ENCODE results near the gene SPOCK1. TPM values are rescaled to one million over a fixed set of nuclear protein-coding genes. Genes with fewer than 3 reads are reported as not detected.

Gene SPOCK1
- total and polyA plus RNA-seq, 4 donors = 0.07 to 0.18 (median 0.17) TPM; not detected in 1

DNA sequence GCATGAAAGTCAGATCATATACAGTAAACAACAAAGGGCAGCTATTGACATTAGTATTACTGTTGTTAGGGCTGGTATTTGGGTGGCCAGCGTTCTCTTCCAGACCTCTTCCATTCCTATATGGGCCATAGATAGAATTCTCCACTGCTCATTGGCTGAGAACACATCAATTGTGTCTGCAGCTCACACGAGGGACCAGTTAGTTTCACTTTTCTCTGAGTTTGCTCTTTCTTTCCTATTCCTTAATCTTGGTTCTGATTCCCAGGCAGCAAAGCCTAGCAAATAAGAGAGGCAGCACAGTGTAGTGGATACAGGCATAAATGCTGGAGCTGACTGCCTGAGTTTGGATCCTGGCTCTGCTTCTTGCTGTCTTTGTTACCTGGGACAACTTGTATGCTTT lies 476.4 kb downstream of the SPOCK1 start:
- TF ChIP-seq, protein P1, sequence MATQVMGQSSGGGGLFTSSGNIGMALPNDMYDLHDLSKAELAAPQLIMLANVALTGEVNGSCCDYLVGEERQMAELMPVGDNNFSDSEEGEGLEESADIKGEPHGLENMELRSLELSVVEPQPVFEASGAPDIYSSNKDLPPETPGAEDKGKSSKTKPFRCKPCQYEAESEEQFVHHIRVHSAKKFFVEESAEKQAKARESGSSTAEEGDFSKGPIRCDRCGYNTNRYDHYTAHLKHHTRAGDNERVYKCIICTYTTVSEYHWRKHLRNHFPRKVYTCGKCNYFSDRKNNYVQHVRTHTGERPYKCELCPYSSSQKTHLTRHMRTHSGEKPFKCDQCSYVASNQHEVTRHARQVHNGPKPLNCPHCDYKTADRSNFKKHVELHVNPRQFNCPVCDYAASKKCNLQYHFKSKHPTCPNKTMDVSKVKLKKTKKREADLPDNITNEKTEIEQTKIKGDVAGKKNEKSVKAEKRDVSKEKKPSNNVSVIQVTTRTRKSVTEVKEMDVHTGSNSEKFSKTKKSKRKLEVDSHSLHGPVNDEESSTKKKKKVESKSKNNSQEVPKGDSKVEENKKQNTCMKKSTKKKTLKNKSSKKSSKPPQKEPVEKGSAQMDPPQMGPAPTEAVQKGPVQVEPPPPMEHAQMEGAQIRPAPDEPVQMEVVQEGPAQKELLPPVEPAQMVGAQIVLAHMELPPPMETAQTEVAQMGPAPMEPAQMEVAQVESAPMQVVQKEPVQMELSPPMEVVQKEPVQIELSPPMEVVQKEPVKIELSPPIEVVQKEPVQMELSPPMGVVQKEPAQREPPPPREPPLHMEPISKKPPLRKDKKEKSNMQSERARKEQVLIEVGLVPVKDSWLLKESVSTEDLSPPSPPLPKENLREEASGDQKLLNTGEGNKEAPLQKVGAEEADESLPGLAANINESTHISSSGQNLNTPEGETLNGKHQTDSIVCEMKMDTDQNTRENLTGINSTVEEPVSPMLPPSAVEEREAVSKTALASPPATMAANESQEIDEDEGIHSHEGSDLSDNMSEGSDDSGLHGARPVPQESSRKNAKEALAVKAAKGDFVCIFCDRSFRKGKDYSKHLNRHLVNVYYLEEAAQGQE (IDR thresholded peaks at IDR 0.05) = no peak
- no peak for TF ChIP-seq GABPA (IDR thresholded peaks at IDR 0.05 in 1 of 2, conservative IDR thresholded peaks at IDR 0.05 in 1 of 2)
- no peak for TF ChIP-seq FOXA1 (IDR thresholded peaks at IDR 0.05)
- no peak for TF ChIP-seq EGR1 (IDR thresholded peaks at IDR 0.05; ENCODE audit: low read depth in 2 of 2)
- TF ChIP-seq, protein P2, sequence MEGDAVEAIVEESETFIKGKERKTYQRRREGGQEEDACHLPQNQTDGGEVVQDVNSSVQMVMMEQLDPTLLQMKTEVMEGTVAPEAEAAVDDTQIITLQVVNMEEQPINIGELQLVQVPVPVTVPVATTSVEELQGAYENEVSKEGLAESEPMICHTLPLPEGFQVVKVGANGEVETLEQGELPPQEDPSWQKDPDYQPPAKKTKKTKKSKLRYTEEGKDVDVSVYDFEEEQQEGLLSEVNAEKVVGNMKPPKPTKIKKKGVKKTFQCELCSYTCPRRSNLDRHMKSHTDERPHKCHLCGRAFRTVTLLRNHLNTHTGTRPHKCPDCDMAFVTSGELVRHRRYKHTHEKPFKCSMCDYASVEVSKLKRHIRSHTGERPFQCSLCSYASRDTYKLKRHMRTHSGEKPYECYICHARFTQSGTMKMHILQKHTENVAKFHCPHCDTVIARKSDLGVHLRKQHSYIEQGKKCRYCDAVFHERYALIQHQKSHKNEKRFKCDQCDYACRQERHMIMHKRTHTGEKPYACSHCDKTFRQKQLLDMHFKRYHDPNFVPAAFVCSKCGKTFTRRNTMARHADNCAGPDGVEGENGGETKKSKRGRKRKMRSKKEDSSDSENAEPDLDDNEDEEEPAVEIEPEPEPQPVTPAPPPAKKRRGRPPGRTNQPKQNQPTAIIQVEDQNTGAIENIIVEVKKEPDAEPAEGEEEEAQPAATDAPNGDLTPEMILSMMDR (IDR thresholded peaks at IDR 0.05; ENCODE audit: low read depth, low read length, missing input control) = no peak
- no peak for TF ChIP-seq SP1 (IDR thresholded peaks at IDR 0.05)
- TF ChIP-seq RXRA (IDR thresholded peaks at IDR 0.05) = no peak
- no peak for TF ChIP-seq FOXA2 (IDR thresholded peaks at IDR 0.05)
- no peak for TF ChIP-seq HNF4A (conservative IDR thresholded peaks at IDR 0.05)
- TF ChIP-seq, protein P3, sequence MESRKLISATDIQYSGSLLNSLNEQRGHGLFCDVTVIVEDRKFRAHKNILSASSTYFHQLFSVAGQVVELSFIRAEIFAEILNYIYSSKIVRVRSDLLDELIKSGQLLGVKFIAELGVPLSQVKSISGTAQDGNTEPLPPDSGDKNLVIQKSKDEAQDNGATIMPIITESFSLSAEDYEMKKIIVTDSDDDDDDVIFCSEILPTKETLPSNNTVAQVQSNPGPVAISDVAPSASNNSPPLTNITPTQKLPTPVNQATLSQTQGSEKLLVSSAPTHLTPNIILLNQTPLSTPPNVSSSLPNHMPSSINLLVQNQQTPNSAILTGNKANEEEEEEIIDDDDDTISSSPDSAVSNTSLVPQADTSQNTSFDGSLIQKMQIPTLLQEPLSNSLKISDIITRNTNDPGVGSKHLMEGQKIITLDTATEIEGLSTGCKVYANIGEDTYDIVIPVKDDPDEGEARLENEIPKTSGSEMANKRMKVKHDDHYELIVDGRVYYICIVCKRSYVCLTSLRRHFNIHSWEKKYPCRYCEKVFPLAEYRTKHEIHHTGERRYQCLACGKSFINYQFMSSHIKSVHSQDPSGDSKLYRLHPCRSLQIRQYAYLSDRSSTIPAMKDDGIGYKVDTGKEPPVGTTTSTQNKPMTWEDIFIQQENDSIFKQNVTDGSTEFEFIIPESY (IDR thresholded peaks at IDR 0.05) = no peak
- 40% methylated on average over 2 of the region's 2 CpGs for WGBS
- Histone ChIP-seq H3K4me3 (ENCODE audit: low read depth in 1 of 3, low read length in 3 of 3) (no peak overlapping the region), H3K27me3 (ENCODE audit: control insufficient read depth in 4 of 4, insufficient read depth in 4 of 4, low read length in 3 of 4) (no peaks in the 10 kb centered on the region), H3K9me3 (ENCODE audit: control insufficient read depth in 4 of 4, low read length in 3 of 4) (no peaks in the 10 kb centered on the region), H3K4me1 (ENCODE audit: control insufficient read depth in 4 of 4, insufficient read depth in 4 of 4, low read length in 3 of 4) (no peaks in the 10 kb centered on the region), H3K27ac (ENCODE audit: low read depth in 1 of 2, low read length in 2 of 2) (no peak overlapping the region), H3K36me3 (ENCODE audit: control insufficient read depth in 4 of 4, insufficient read depth in 3 of 4, low read depth in 1 of 4, low read length in 3 of 4) (no peaks in the 10 kb centered on the region), H3K9ac (ENCODE audit: low read depth in 1 of 2, low read length in 2 of 2) (no peak overlapping the region)
- no peak for DNase-seq (ENCODE audit: low spot score)

DNA sequence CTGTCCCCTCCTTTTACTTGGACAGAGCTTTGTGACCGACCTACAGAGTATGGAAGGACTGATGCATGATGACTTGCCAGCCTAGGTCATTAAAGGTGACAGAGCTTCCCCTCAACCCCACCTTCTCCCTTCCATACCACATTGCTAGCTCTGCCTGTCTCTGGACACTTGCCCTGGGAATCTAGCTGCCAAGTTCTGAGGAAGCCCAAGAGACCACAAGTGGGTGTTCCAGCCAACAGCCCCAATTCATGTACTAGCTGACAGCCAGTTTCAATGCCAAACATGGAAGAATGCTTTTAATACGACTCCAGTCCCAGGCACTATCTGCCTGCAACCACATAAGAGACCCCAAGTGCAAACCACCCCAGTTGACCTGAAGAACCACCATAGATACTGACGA lies 477.1 kb downstream of the SPOCK1 start:
- H3K9me3 ChIP-seq (ENCODE audit: control insufficient read depth in 4 of 4, low read length in 3 of 4) = no peaks in the 10 kb centered on the region
- TF ChIP-seq, protein P4, sequence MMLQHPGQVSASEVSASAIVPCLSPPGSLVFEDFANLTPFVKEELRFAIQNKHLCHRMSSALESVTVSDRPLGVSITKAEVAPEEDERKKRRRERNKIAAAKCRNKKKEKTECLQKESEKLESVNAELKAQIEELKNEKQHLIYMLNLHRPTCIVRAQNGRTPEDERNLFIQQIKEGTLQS (IDR thresholded peaks at IDR 0.05) = no peak
- TF ChIP-seq, protein P3 (IDR thresholded peaks at IDR 0.05) = no peak
- TF ChIP-seq NR2F2 (IDR thresholded peaks at IDR 0.05) (no peak), YY1 (IDR thresholded peaks at IDR 0.05) (no peak), FOXA2 (IDR thresholded peaks at IDR 0.05) (no peak), EGR1 (IDR thresholded peaks at IDR 0.05; ENCODE audit: low read depth in 2 of 2) (no peak)
- TF ChIP-seq, protein P1 (IDR thresholded peaks at IDR 0.05) = no peak
- no peak overlapping the region for H3K27ac ChIP-seq (ENCODE audit: low read depth in 1 of 2, low read length in 2 of 2)
- no peak for DNase-seq (ENCODE audit: low spot score)
- H3K27me3 ChIP-seq (ENCODE audit: control insufficient read depth in 4 of 4, insufficient read depth in 4 of 4, low read length in 3 of 4) = no peaks in the 10 kb centered on the region
- H3K4me3 ChIP-seq (ENCODE audit: low read depth in 1 of 3, low read length in 3 of 3) = no peak overlapping the region
- no peak overlapping the region for H3K9ac ChIP-seq (ENCODE audit: low read depth in 1 of 2, low read length in 2 of 2)
- WGBS = 71% methylated on average over 3 of the region's 3 CpGs
- H3K36me3 ChIP-seq (ENCODE audit: control insufficient read depth in 4 of 4, insufficient read depth in 3 of 4, low read depth in 1 of 4, low read length in 3 of 4) = no peaks in the 10 kb centered on the region
- no peaks in the 10 kb centered on the region for H3K4me1 ChIP-seq (ENCODE audit: control insufficient read depth in 4 of 4, insufficient read depth in 4 of 4, low read length in 3 of 4)
